Heart left ventricle (tissue), 13 donors: Measurements from ENCODE around the gene S100A13.

Source experiments
- CTCF ChIP-seq, 12 donors: fragments of 200-600 bp; sonication (generic) in 4 of 12; IDR thresholded peaks; one replicate each; pipeline versions ENCODE4 v1.5.0 to v1.8.0; 2018 to 2022; ENCODE audit warnings: antibody characterized with exemption in 12 of 12, mild to moderate bottlenecking in 5 of 12
- POLR2A ChIP-seq, 2 donors: fragments of 450-650 bp; IDR thresholded peaks; one replicate each; pipeline ENCODE4 v1.6.1; 2017; ENCODE audit warnings: antibody characterized with exemption in 2 of 2, mild to moderate bottlenecking in 2 of 2, moderate library complexity in 2 of 2
- donor health status: ischemic (EF 13 %, LVEDD 7.1; RV severe dilation, severe dysfunction).
- donor health status: DM: no; HTN: yes; CAD: no.
- donor health status: DM: no; HTN: no; CAD: no.
- donor health status: ischemic (EF 25% LVEDD 6.9; RV normal size, moderate dysfunction).
- donor health status: ischemic (EF 25% LVEDD 5.7; RV mildly dilated, moderate dysfunction).
- donor health status: ischemic (EF 35%, LVEDD 5.7; RV mildly dilated, moderate dysfunction).
- donor health status: nonischemic (EF 11% LVEDD 7.7; RV severe dilation, severe dysfunction).
- donor health status: DM: yes; HTN: yes; CAD: no.
- donor health status: PGD.
- donor health status: ischemic (EF 29% LVEDD 5.4; RV normal size, mild dysfunction).
- donor health status: nonischemic (EF 23%, LVEDD 6.1; RV moderate dilation, normal function).

- TF ChIP-seq CTCF (IDR thresholded peaks at IDR 0.05) (no peak), POLR2A (IDR thresholded peaks at IDR 0.05) (no peak)
Measured at GRCh38 chr1:153630384-153630783, 3.1 kb upstream of the S100A13 start.
